Measurements from ENCODE around the gene MNS1. TPM values are rescaled to one million over a fixed set of nuclear protein-coding genes. Genes with fewer than 3 reads are reported as not detected.
"Not testable (repeated sequence)": the region's sequence is repeated elsewhere in the genome, so short reads cannot be mapped to it uniquely, and the experiment has no call there.

The MNS1 gene
- total RNA-seq, 2 donors from 2014 or later, result 0.47 to 0.73 TPM

- Mint-ChIP-seq H3K36me3 (peaks cover 4 to 8% of the 10 kb centered on the region in 2 donors), H3K9me3 (no peaks in the 10 kb centered on the region), H3K27ac (peak overlapping the region in 1 of 2 donors; percentile 18)
- DNase-seq (ENCODE audit: low spot score in 2 of 2), result no peak
- peak; percentile 60 to 64 for ATAC-seq
These were observed 3.5 kb upstream of the MNS1 start for GRCh38 chr15:56468401-56468800.

GRCh38 chr15:56467616-56468015 lies 2.7 kb upstream of the MNS1 start:
- Mint-ChIP-seq H3K9me3 (no peaks in the 10 kb centered on the region), H3K36me3 (peaks cover 4 to 8% of the 10 kb centered on the region in 2 donors), H3K27ac (no peak overlapping the region)
- DNase-seq (ENCODE audit: low spot score in 2 of 2), result no peak
- no peak for ATAC-seq

GRCh38 chr15:56460947-56461346 lies 4.0 kb downstream of the MNS1 start:
- Mint-ChIP-seq H3K36me3 (peaks cover 4 to 8% of the 10 kb centered on the region in 2 donors), H3K27ac (no peak overlapping the region), H3K9me3 (no peaks in the 10 kb centered on the region)
- no peak for DNase-seq (ENCODE audit: low spot score in 2 of 2)
- ATAC-seq, result no peak

GRCh38 chr15:56460071-56460470 lies 4.9 kb downstream of the MNS1 start:
- Mint-ChIP-seq H3K27ac (no peak overlapping the region), H3K36me3 (peaks cover 4 to 7% of the 10 kb centered on the region in 2 donors), H3K9me3 (no peaks in the 10 kb centered on the region)
- ATAC-seq, result no peak
- no peak for DNase-seq (ENCODE audit: low spot score in 2 of 2)

- H3K27ac Mint-ChIP-seq, result no peak overlapping the region
- DNase-seq (ENCODE audit: low spot score in 2 of 2) (no peak), ATAC-seq (no peak)
- H3K9me3 Mint-ChIP-seq, result no peaks in the 10 kb centered on the region
- no peaks in the 10 kb centered on the region for H3K36me3 Mint-ChIP-seq
These were observed 5.8 kb downstream of the MNS1 start for GRCh38 chr15:56459096-56459495.

- H3K36me3 Mint-ChIP-seq, result no peaks in the 10 kb centered on the region
- ATAC-seq, result no peak
- DNase-seq (ENCODE audit: low spot score in 2 of 2), result no peak
These were observed 8.7 kb downstream of the MNS1 start for GRCh38 chr15:56456229-56456628.

GRCh38 chr15:56454836-56455235 lies 10.1 kb downstream of the MNS1 start:
- Mint-ChIP-seq H3K9me3 (no peaks in the 10 kb centered on the region), H3K36me3 (no peaks in the 10 kb centered on the region), H3K27ac (no peak overlapping the region)
- no peak for DNase-seq (ENCODE audit: low spot score in 2 of 2)
- no peak for ATAC-seq

More at GRCh38 chr15:56456229-56456628, 8.7 kb downstream of the MNS1 start:
- Mint-ChIP-seq H3K27ac (no peak overlapping the region), H3K9me3 (no peaks in the 10 kb centered on the region)

GRCh38 chr15:56445746-56446145 lies 19.2 kb downstream of the MNS1 start:
- no peaks in the 10 kb centered on the region for H3K36me3 Mint-ChIP-seq
- no peaks in the 10 kb centered on the region for H3K9me3 Mint-ChIP-seq
- H3K27ac Mint-ChIP-seq, result no peak overlapping the region
- ATAC-seq (no peak), DNase-seq (ENCODE audit: low spot score in 2 of 2) (no peak)

- no peak for DNase-seq (ENCODE audit: low spot score in 2 of 2)
- Mint-ChIP-seq H3K36me3 (no peaks in the 10 kb centered on the region), H3K9me3 (no peaks in the 10 kb centered on the region), H3K27ac (no peak overlapping the region)
- ATAC-seq, result no peak
These were observed 22.6 kb downstream of the MNS1 start for GRCh38 chr15:56442354-56442753.

GRCh38 chr15:56440214-56440770 lies 24.6 kb downstream of the MNS1 start:
- H3K36me3 Mint-ChIP-seq, result peaks cover 0 to 13% of the 10 kb centered on the region in 2 donors
- H3K9me3 Mint-ChIP-seq, result peaks cover 6% of the 10 kb centered on the region in 2 donors
- DNase-seq (ENCODE audit: low spot score in 2 of 2) (no peak), ATAC-seq (no peak)
- H3K27ac Mint-ChIP-seq, result no peak overlapping the region

GRCh38 chr15:56432304-56432703 lies 32.6 kb downstream of the MNS1 start:
- no peak overlapping the region for H3K27ac Mint-ChIP-seq
- H3K9me3 Mint-ChIP-seq, result peaks cover 6% of the 10 kb centered on the region in 2 donors
- H3K36me3 Mint-ChIP-seq, result peaks cover 0 to 13% of the 10 kb centered on the region in 2 donors
- no peak for ATAC-seq
- DNase-seq (ENCODE audit: low spot score in 2 of 2), result no peak

GRCh38 chr15:56428821-56429458 lies 36.0 kb downstream of the MNS1 start:
- H3K27ac Mint-ChIP-seq, result no peak overlapping the region
- DNase-seq (ENCODE audit: low spot score in 2 of 2) (no peak), ATAC-seq (no peak)
- peaks cover 0 to 4% of the 10 kb centered on the region in 2 donors for H3K9me3 Mint-ChIP-seq
- H3K36me3 Mint-ChIP-seq, result peaks cover 12 to 15% of the 10 kb centered on the region in 2 donors

- H3K36me3 Mint-ChIP-seq, result peaks cover 12 to 15% of the 10 kb centered on the region in 2 donors
- DNase-seq (ENCODE audit: low spot score in 2 of 2), result no peak
- peaks cover 0 to 4% of the 10 kb centered on the region in 2 donors for H3K9me3 Mint-ChIP-seq
- no peak for ATAC-seq
- peak overlapping the region in 1 of 2 donors; percentile 12 for H3K27ac Mint-ChIP-seq
These were observed 39.0 kb downstream of the MNS1 start for GRCh38 chr15:56425976-56426375.

GRCh38 chr15:56425276-56425675 lies 39.7 kb downstream of the MNS1 start:
- no peak for ATAC-seq
- peaks cover 12 to 15% of the 10 kb centered on the region in 2 donors for H3K36me3 Mint-ChIP-seq

GRCh38 chr15:56413114-56413733 lies 51.7 kb downstream of the MNS1 start:
- not testable (repeated sequence) for DNase-seq (ENCODE audit: low spot score in 2 of 2); H3K27ac Mint-ChIP-seq; H3K9me3 Mint-ChIP-seq; ATAC-seq; H3K36me3 Mint-ChIP-seq

More at GRCh38 chr15:56425276-56425675, 39.7 kb downstream of the MNS1 start:
- peaks cover 0 to 4% of the 10 kb centered on the region in 2 donors for H3K9me3 Mint-ChIP-seq
- DNase-seq (ENCODE audit: low spot score in 2 of 2), result no peak
- no peak overlapping the region for H3K27ac Mint-ChIP-seq

GRCh38 chr15:56411122-56411749 lies 53.7 kb downstream of the MNS1 start:
- Mint-ChIP-seq H3K36me3 (no peaks in the 10 kb centered on the region), H3K27ac (no peak overlapping the region), H3K9me3 (no peaks in the 10 kb centered on the region)
- no peak for ATAC-seq
- DNase-seq (ENCODE audit: low spot score in 2 of 2), result no peak

GRCh38 chr15:56410721-56411120 lies 54.2 kb downstream of the MNS1 start:
- Mint-ChIP-seq H3K27ac (no peak overlapping the region), H3K9me3 (no peaks in the 10 kb centered on the region), H3K36me3 (no peaks in the 10 kb centered on the region)
- no peak for ATAC-seq
- no peak for DNase-seq (ENCODE audit: low spot score in 2 of 2)
